Activated gamma-delta T cell treated with anti-CD3 and anti-CD28 coated beads, Interleukin-2, amount 50 U/mL, for 16 hours (primary cell): Measurements from ENCODE around the gene ADGRV1.
"Not testable (repeated sequence)": the region's sequence is repeated elsewhere in the genome, so short reads cannot be mapped to it uniquely, and the experiment has no call there.

Experiments used
- DNase-seq: peaks from one replicate; pipeline ENCODE4 v3.0.0-alpha.2; 2020; ENCODE audit warnings: low read depth

ADGRV1 gene

GRCh38 chr5:91000743-91001142 lies 442.1 kb downstream of the ADGRV1 start:
- no peak for DNase-seq

GRCh38 chr5:91006713-91007112 lies 448.1 kb downstream of the ADGRV1 start:
- DNase-seq = no peak

- DNase-seq = no peak
Observed at GRCh38 chr5:91007251-91007650, 448.7 kb downstream of the ADGRV1 start.

- no peak for DNase-seq
Observed at GRCh38 chr5:91007780-91008402, 449.3 kb downstream of the ADGRV1 start.

- DNase-seq = no peak
Observed at GRCh38 chr5:91010090-91010489, 451.5 kb downstream of the ADGRV1 start.

GRCh38 chr5:91011029-91011428 lies 452.4 kb downstream of the ADGRV1 start:
- no peak for DNase-seq

GRCh38 chr5:91012867-91013266 lies 454.3 kb downstream of the ADGRV1 start:
- not testable (repeated sequence) for DNase-seq

- DNase-seq = no peak
Observed at GRCh38 chr5:91016322-91016721, 457.7 kb downstream of the ADGRV1 start.

- no peak for DNase-seq
Observed at GRCh38 chr5:91016954-91017700, 458.5 kb downstream of the ADGRV1 start.

GRCh38 chr5:91018200-91018599 lies 459.6 kb downstream of the ADGRV1 start:
- no peak for DNase-seq

GRCh38 chr5:91018712-91019371 lies 460.2 kb downstream of the ADGRV1 start:
- DNase-seq = no peak

GRCh38 chr5:91020065-91020800 lies 461.6 kb downstream of the ADGRV1 start:
- DNase-seq = no peak

- DNase-seq = no peak
Observed at GRCh38 chr5:91022518-91022917, 463.9 kb downstream of the ADGRV1 start.

- DNase-seq = no peak
Observed at GRCh38 chr5:91024206-91024605, 465.6 kb downstream of the ADGRV1 start.

- DNase-seq = no peak
Observed at GRCh38 chr5:91024727-91025126, 466.1 kb downstream of the ADGRV1 start.

- DNase-seq = no peak
Observed at GRCh38 chr5:91025449-91025848, 466.9 kb downstream of the ADGRV1 start.

- no peak for DNase-seq
Observed at GRCh38 chr5:91025956-91026355, 467.4 kb downstream of the ADGRV1 start.

GRCh38 chr5:91026466-91026865 lies 467.9 kb downstream of the ADGRV1 start:
- DNase-seq = no peak

- no peak for DNase-seq
Observed at GRCh38 chr5:91027405-91028139, 469.0 kb downstream of the ADGRV1 start.

- DNase-seq = no peak
Observed at GRCh38 chr5:91028499-91028956, 469.9 kb downstream of the ADGRV1 start.

GRCh38 chr5:91030521-91031401 lies 472.2 kb downstream of the ADGRV1 start:
- no peak for DNase-seq
